ENCODE results near the gene LARP4B.

Gene LARP4B

GRCh38 chr10:865257-865656 is 66.2 kb downstream of the LARP4B start:
- DNase-seq, result no peak

DNA sequence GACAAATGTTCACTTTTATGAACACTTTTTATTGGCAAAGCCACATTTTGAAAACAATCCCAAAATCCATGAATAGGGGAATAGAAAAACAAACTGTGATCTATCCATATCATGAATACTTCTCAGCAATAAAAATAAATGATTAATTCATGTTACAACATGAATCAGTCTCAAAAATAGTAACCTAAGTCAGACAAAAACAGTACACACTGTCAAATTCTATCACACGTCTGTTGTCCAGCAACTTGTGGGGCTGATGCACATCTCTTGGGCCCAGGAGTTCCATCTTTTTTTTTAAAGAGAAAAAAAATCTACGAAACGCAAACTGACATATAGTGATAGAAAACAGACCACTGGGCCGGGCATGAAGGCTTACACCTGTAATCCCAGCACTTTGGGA is 71.0 kb downstream of the LARP4B start:
- no peak for DNase-seq

- no peak for DNase-seq
These were observed 74.9 kb downstream of the LARP4B start for GRCh38 chr10:856416-857157.

- DNase-seq, result no peak
These were observed 75.8 kb downstream of the LARP4B start for GRCh38 chr10:855671-856070.

DNA sequence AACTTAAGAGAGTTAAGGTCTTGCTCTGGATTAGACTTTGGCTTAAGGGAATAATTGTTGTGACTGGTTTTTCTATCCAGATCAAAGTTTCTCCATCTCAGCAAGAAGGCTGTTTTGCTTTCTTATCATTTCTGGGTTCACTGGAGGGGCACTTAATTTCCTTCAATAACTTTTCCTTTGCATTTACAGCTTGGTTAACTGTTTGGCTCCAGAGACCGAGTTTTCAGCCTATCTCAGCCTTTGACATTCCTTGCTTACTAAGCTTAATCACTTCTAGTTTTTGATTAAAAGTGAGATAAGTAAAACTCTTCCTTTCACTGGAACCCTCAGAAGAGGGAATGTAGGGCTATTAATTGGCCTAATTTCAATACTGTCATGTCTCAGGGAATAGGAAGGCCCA is 76.4 kb downstream of the LARP4B start:
- no peak for DNase-seq

GRCh38 chr10:853017-853416 is 78.5 kb downstream of the LARP4B start:
- no peak for DNase-seq

DNA sequence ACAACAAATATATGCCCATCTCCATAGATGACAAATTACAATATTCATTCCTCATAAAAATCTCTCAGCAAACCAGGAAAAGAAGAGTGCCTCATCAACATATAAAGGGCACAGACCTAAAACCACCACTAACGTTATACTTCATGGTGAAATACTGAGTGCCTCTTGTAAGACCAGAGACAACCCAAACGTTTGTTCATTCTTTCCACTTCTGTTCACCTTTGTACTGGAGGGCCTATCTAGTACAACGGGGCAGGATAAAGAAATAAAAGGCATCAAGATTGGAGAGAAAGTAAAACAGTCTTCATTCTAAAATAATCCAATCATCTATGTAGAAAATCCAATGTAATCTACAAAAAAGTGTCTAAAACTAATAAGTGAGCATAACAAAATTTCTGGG is 79.1 kb downstream of the LARP4B start:
- DNase-seq, result no peak

GRCh38 chr10:851901-852300 is 79.6 kb downstream of the LARP4B start:
- DNase-seq, result no peak

DNA sequence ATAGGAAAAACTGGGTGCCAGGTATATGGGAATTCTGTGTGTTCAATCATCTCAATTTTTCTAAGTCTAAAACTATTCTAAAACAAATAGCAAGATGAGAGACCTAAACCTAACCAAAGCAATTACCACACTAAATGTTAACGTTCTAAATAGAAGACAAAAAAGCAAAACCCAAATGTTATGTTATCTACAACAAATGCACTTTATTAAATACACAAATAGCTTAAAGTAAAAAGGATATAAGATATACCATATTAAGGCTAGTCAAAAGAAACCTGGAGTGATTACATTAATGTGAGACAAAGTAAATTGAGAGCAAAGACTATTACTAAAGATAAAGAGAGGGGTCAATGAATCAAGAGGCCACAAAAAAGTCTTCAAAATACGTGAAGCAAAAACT is 81.4 kb downstream of the LARP4B start:
- DNase-seq, result no peak

- no peak for DNase-seq
These were observed 83.6 kb downstream of the LARP4B start for GRCh38 chr10:847868-848267.

GRCh38 chr10:846126-846685 is 85.3 kb downstream of the LARP4B start:
- no peak for DNase-seq

GRCh38 chr10:845526-845925 is 86.0 kb downstream of the LARP4B start:
- DNase-seq, result no peak

DNA sequence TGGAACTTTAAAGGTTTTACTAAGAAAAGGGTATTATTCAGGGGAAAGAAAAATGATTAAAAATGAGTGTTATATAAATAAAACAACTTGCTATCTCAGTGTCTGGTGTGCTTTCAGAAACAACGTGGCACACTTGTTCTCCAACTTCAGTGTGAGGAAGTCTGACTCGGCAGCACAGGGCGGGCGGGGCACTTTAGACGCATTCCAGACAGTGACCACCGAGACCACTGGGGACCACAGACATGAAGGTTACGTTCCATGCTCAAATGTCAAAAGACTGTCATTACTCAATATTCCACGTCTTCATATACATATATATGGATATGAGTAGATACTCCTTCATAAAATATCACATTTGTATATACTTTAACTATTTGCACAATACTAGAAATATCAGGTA is 87.0 kb downstream of the LARP4B start:
- DNase-seq, result no peak

DNA sequence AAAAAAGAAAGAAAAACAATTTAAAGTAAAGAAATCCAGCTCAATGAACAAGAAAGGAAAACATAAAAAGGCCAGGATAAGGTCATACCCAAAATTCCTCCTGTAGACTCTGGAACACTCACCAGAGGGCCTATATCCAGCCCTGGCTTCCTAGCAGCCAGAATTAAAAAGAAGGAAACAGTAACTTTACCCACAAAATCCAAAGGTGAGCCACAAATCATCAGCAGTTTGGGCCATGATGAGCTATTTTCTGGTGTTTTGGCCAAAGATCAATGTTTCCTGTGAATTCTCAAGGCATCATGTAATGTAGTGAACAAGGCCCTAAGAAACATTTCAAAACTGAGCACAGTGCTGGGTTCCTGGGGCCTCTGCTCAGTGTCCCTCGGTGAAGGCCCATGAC is 87.8 kb downstream of the LARP4B start:
- no peak for DNase-seq

DNA sequence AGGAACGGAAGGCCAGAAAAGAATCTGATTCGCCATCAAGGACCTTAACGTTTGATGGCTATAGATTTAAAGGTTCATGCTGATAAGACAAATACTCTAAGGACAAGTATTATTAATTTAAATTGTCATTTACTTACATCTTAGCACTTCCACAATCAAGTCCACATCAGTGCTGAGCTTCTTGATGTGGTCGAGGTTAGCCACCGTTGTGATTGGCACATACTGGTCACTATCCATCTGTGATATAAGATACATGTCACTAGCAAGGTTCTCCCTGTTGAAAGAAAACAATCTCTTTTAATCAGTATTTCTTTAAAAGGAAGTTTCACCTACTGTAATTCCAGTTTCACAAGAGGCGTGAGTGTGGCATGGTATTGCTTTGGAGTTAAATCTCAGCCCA is 88.7 kb downstream of the LARP4B start:
- DNase-seq, result no peak

DNA sequence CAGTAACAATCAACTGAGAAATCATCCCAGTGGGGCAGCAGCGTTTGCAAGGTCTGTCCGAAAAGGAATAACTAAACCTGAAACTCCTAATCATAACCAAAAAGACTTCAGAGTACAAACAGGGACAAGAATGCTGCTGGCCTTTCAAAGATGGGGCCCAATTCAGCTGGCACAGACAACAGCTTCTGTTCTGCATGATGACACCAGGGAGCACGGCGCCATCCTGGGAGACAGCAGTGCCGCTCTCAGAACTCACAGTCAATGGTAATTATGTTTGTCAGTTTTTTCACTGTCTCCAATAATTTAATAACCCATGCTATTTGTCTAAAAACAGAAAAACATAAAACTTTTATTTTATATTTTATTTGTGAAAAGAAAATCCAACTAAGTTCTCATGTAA is 90.0 kb downstream of the LARP4B start:
- no peak for DNase-seq

DNA sequence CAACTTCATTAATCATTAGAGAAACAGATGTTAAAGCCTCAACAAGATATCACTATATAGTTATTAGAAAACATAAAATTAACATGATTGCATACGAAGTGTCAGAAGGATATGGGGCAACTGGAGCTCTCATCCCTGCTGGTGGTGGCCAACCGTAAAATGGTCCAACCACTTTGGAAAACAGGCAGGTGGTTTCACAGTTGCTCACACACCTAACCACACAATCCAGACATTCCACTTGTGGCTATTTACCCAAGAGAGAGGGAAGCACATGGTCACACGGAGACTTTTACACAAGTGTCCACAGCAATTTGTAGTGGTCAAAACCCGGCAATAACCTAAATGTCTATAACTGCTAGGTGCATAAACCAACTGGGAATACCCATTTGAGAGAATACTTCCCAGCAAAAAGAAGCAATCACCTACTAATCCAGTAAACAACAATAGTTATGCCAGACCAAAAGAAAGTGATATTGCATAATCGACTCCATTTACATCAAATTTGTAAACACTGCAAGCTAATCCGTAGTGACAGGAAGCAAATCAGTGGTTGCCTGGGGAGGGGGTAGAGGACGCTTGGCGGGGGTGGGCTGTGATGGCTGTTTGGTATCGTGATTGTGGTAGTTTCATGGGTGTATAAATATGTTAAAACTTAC is 91.8 kb downstream of the LARP4B start:
- DNase-seq, result no peak

DNA sequence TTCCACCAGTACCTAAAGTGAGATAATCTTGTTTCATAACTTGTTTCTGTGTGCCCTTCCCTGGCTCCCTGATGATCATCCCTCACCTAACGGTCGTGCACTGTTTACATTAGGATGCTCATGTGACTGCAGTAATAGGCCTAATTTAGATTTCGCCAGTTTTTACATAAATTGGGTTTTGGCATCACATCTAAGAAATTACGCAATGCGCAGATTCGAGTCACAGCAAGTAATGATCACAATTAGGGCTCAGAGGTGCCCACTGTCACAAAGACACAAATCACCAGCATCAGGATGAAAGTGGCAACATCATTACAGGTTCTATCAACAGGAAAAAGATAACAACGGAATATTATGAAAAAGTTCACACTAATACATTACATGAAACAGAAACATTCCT is 94.7 kb downstream of the LARP4B start:
- DNase-seq, result no peak

DNA sequence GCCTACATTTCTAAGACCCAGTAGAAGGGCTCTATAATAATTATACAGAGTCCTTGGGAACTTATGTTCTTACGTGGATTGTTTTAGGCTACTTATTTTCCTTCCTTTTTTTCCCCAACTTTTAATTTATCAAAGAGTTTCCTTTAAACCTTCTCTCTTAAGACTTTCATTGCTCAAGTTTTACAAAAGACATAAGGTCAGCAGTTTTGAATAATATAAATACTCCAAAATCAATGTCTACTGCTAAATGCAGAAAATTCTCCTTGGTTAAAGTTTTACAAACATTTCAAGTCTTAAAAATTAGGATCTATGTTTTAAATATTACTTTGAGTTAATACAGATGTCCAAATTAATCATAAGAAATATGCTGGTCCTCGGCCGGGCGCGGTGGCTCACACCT is 97.0 kb downstream of the LARP4B start:
- DNase-seq, result no peak

- DNase-seq, result no peak
These were observed 102.3 kb downstream of the LARP4B start for GRCh38 chr10:829241-829640.

- no peak for DNase-seq
These were observed 103.3 kb downstream of the LARP4B start for GRCh38 chr10:828191-828590.

- DNase-seq, result no peak
These were observed 106.6 kb downstream of the LARP4B start for GRCh38 chr10:824946-825345.

- no peak for DNase-seq
These were observed 107.0 kb downstream of the LARP4B start for GRCh38 chr10:824497-824896.

GRCh38 chr10:822661-823367 is 108.7 kb downstream of the LARP4B start:
- no peak for DNase-seq

Measured in NCI-H524 (cell line).